Suprapubic skin (tissue), 3 donors: ENCODE results near the gene MAD1L1.

Experiments used
- CTCF ChIP-seq, 2 donors: fragments of 200-600 bp in 1 of 2; fragments of 450-650 bp in 1 of 2; sonication (generic) in 1 of 2; IDR thresholded peaks; one replicate each; pipeline ENCODE4 v1.5.1; 2016 to 2019; ENCODE audit warnings: antibody characterized with exemption in 2 of 2, mild to moderate bottlenecking in 1 of 2, moderate library complexity in 1 of 2
- POLR2AphosphoS5 ChIP-seq, 3 donors: sonication (generic); formaldehyde crosslinking; IDR thresholded peaks; one replicate each; pipeline ENCODE4 v1.6.1; 2017; ENCODE audit warnings: antibody characterized with exemption in 3 of 3

GRCh38 chr7:2037808-2038522 lies 194.8 kb downstream of the MAD1L1 start:
- TF ChIP-seq CTCF (IDR thresholded peaks at IDR 0.05) (no peak), POLR2AphosphoS5 (IDR thresholded peaks at IDR 0.05) (no peak)
